22Rv1 (cell line): ENCODE results near the gene TTF2.

Source experiments
- CTCF ChIP-seq: fragments of 450-650 bp; IDR thresholded peaks from 2 replicates; pipeline ENCODE4 v1.5.1; 2017; ENCODE audit warnings: mild to moderate bottlenecking
- ZFX ChIP-seq: fragments of 450-650 bp; IDR thresholded peaks from 2 replicates; pipeline ENCODE4 v1.6.1; 2017; ENCODE audit warnings: antibody characterized with exemption, borderline replicate concordance

GRCh38 chr1:117054068-117054467 lies 6.1 kb upstream of the TTF2 start:
- no peak for TF ChIP-seq CTCF
- TF ChIP-seq ZFX = no peak
